Measurements from ENCODE around the gene GET3.

GRCh38 chr19:12784394-12784870 is 47.1 kb downstream of the GET3 start:
- TF ChIP-seq EP300 (IDR thresholded peaks at IDR 0.05; ENCODE audit: borderline replicate concordance) (no peak), EGR1 (IDR thresholded peaks at IDR 0.05) (no peak), TAF1 (IDR thresholded peaks at IDR 0.05; ENCODE audit: low read depth) (no peak), FOXM1 (IDR thresholded peaks at IDR 0.05; ENCODE audit: borderline replicate concordance, low read depth) (no peak), REST (IDR thresholded peaks at IDR 0.05; ENCODE audit: low read depth) (no peak), NFIC (IDR thresholded peaks at IDR 0.05) (no peak), TEAD4 (IDR thresholded peaks at IDR 0.05) (no peak), YY1 (IDR thresholded peaks at IDR 0.05; ENCODE audit: low read depth) (no peak)
- TF ChIP-seq, protein P1, sequence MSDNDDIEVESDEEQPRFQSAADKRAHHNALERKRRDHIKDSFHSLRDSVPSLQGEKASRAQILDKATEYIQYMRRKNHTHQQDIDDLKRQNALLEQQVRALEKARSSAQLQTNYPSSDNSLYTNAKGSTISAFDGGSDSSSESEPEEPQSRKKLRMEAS (IDR thresholded peaks at IDR 0.05), result no peak
